ENCODE data around the gene DGAT2.

The DGAT2 gene

GRCh38 chr11:75841739-75842138, 73.2 kb downstream of the DGAT2 start:
- TF ChIP-seq CTCF (IDR thresholded peaks at IDR 0.05; ENCODE audit: borderline replicate concordance, control extremely low read depth, extremely low read depth, insufficient read depth, missing control alignments), result no peak
- in situ Hi-C loops (cut with MboI; ENCODE audit: low sequenced_read_pairs, unreplicated experiment), result no loop called here
- no peak for DNase-seq (ENCODE audit: low spot score)

GRCh38 chr11:75845324-75845723, 76.7 kb downstream of the DGAT2 start:
- no peak for DNase-seq (ENCODE audit: low spot score)
- no peak for TF ChIP-seq CTCF (IDR thresholded peaks at IDR 0.05; ENCODE audit: borderline replicate concordance, control extremely low read depth, extremely low read depth, insufficient read depth, missing control alignments)
- in situ Hi-C loops (cut with MboI; ENCODE audit: low sequenced_read_pairs, unreplicated experiment), result no loop called here

- no peak for DNase-seq (ENCODE audit: low spot score)
- in situ Hi-C loops (cut with MboI; ENCODE audit: low sequenced_read_pairs, unreplicated experiment), result no loop called here
These were observed 81.3 kb downstream of the DGAT2 start for GRCh38 chr11:75849894-75850293.

GRCh38 chr11:75850787-75851186, 82.2 kb downstream of the DGAT2 start:
- TF ChIP-seq CTCF (IDR thresholded peaks at IDR 0.05; ENCODE audit: borderline replicate concordance, control extremely low read depth, extremely low read depth, insufficient read depth, missing control alignments), result no peak
- in situ Hi-C loops (cut with MboI; ENCODE audit: low sequenced_read_pairs, unreplicated experiment), result no loop called here

More at GRCh38 chr11:75849894-75850293, 81.3 kb downstream of the DGAT2 start:
- TF ChIP-seq CTCF (IDR thresholded peaks at IDR 0.05; ENCODE audit: borderline replicate concordance, control extremely low read depth, extremely low read depth, insufficient read depth, missing control alignments), result no peak

More at GRCh38 chr11:75850787-75851186, 82.2 kb downstream of the DGAT2 start:
- DNase-seq (ENCODE audit: low spot score), result no peak

Data from GM13976 (cell line).